Glutamatergic neuron (in vitro differentiated cells): ENCODE results near the gene TEKT2. TPM values are rescaled to one million over a fixed set of nuclear protein-coding genes. Genes with fewer than 3 reads are reported as not detected.

Experiments used
- DNase-seq: peaks from one replicate; pipeline ENCODE4 v3.0.0; 2022
- H3K27ac Mint-ChIP-seq: one replicate; pipeline ENCODE4 v1.8.0; 2020; ENCODE audit warnings: mild to moderate bottlenecking, mixed read lengths, inconsistent platforms; ENCODE audit not compliant: unreplicated experiment
- H3K27me3 Mint-ChIP-seq: one replicate; pipeline ENCODE4 v1.8.0; 2020; ENCODE audit warnings: mild to moderate bottlenecking, moderate library complexity, mixed read lengths, inconsistent platforms; ENCODE audit not compliant: unreplicated experiment
- H3K36me3 Mint-ChIP-seq: one replicate; pipeline ENCODE4 v1.8.0; 2020; ENCODE audit warnings: mild to moderate bottlenecking, mixed read lengths, inconsistent platforms; ENCODE audit not compliant: unreplicated experiment
- H3K4me1 Mint-ChIP-seq: one replicate; pipeline ENCODE4 v1.8.0; 2020; ENCODE audit warnings: mild to moderate bottlenecking, low read depth, mixed read lengths, inconsistent platforms; ENCODE audit not compliant: unreplicated experiment
- H3K4me3 Mint-ChIP-seq: one replicate; pipeline ENCODE4 v1.8.0; 2020; ENCODE audit warnings: mild to moderate bottlenecking, mixed read lengths, inconsistent platforms; ENCODE audit not compliant: unreplicated experiment
- H3K9me3 Mint-ChIP-seq: one replicate; pipeline ENCODE4 v1.8.0; 2020; ENCODE audit warnings: mild to moderate bottlenecking, moderate library complexity, mixed read lengths, inconsistent platforms; ENCODE audit not compliant: unreplicated experiment
- total RNA-seq: library from RNA; stranded (reverse); fragmentation: NEBNext Ultra II Directional; extraction: Animal tissue kit (Norgen Biotek cat#: 25700); gene quantifications from one replicate; pipeline ENCODE4 v1.2.1, GENCODE V29; 2021; ENCODE audit not compliant: unreplicated experiment
- TF ChIP-seq, protein P1 (sequence below): fragments of 200-600 bp; sonication (generic); IDR thresholded peaks from one replicate; pipeline ENCODE4 v1.5.0; 2021; ENCODE audit not compliant: partially characterized antibody, unreplicated experiment

Gene TEKT2
- total RNA-seq, 1 donor from 2014 or later: 1.6 TPM

DNA sequence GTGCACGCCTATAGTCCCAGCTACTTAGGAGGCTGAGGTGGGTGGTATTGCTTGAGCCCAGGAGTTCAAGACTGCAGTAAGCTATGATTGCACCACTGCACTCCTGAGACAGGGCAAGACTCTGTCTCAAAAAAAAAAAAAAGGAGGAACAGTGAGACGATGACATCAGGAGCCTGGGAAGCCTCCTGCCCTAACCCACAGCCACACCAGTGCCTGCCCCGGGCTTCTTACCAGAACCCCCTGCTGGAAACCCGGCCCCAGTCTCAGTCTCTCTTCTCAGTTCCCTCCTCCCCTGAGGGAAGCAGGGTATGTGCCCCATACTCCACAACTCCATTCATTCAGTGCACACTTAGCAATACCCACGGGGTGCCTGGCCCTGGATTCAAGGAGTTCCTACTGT lies 32.0 kb downstream of the TEKT2 start:
- TF ChIP-seq, protein P1, sequence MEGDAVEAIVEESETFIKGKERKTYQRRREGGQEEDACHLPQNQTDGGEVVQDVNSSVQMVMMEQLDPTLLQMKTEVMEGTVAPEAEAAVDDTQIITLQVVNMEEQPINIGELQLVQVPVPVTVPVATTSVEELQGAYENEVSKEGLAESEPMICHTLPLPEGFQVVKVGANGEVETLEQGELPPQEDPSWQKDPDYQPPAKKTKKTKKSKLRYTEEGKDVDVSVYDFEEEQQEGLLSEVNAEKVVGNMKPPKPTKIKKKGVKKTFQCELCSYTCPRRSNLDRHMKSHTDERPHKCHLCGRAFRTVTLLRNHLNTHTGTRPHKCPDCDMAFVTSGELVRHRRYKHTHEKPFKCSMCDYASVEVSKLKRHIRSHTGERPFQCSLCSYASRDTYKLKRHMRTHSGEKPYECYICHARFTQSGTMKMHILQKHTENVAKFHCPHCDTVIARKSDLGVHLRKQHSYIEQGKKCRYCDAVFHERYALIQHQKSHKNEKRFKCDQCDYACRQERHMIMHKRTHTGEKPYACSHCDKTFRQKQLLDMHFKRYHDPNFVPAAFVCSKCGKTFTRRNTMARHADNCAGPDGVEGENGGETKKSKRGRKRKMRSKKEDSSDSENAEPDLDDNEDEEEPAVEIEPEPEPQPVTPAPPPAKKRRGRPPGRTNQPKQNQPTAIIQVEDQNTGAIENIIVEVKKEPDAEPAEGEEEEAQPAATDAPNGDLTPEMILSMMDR: no peak
- no peak overlapping the region for H3K27ac Mint-ChIP-seq
- peaks cover 5% of the 10 kb centered on the region for H3K36me3 Mint-ChIP-seq
- no peak overlapping the region for H3K4me3 Mint-ChIP-seq
- H3K9me3 Mint-ChIP-seq: no peaks in the 10 kb centered on the region
- DNase-seq: no peak
- H3K27me3 Mint-ChIP-seq: peaks cover 22% of the 10 kb centered on the region
- H3K4me1 Mint-ChIP-seq: no peaks in the 10 kb centered on the region

DNA sequence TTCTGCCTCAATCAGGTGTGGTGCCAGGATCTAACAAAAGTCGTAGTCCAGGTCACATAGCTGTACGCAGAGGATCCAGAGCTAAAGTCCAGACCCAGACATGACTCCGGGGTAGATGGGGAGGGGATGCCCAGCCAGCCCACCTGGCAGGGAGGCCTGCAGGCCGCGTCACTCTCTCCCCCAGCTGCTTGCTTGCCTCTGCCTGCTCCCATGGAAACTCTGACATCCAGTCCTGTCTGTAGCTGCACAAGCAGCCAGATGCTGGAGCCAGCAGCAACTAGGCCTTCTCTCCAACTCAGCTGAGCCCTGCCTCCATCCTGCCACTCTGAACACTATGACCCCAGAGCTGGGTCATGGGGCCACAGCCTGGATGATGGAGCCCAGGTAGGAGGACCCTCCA lies 33.0 kb downstream of the TEKT2 start:
- TF ChIP-seq, protein P1: no peak
- H3K9me3 Mint-ChIP-seq: no peaks in the 10 kb centered on the region
- peaks cover 14% of the 10 kb centered on the region for H3K27me3 Mint-ChIP-seq
- H3K36me3 Mint-ChIP-seq: peaks cover 5% of the 10 kb centered on the region
- no peak for DNase-seq
- H3K4me1 Mint-ChIP-seq: no peaks in the 10 kb centered on the region
- H3K4me3 Mint-ChIP-seq: no peak overlapping the region
- no peak overlapping the region for H3K27ac Mint-ChIP-seq

DNA sequence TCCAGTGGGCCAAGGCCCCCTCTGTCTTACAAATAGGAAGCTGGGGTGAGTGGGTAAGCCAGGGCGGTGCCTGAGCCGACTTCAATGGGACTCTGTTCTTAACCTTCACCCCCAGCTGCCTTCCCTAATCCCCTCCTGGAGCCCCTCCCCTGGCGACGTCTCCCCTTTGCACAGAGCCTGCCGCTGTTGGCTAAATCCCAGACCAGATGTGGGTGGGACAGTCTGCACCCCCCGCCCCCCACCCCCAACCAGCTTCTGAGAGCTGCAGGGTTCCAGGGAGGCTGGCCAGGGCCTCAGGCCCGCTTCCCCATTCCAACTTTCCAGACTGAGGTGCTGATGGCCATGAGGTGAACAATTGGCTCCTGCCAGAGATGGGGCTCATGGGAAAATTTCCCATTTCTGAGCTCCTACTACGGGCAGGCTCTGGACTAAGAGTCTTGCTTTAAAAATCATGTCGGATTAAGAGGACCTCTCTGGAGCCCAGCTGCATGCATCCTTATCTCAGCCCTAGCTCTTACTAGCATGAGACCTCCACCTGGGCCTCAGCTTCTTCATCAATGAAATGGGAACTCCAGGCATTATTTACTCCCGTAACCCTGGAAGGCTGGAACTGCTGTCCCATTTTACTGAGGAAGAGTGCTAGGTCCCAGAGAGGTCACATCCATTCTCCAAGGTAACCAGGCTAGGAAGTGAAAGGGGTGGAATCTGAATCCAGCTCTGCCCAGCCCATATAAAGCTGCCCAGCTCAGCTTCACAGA lies 34.7 kb downstream of the TEKT2 start:
- H3K27me3 Mint-ChIP-seq: peaks cover 16% of the 10 kb centered on the region

DNA sequence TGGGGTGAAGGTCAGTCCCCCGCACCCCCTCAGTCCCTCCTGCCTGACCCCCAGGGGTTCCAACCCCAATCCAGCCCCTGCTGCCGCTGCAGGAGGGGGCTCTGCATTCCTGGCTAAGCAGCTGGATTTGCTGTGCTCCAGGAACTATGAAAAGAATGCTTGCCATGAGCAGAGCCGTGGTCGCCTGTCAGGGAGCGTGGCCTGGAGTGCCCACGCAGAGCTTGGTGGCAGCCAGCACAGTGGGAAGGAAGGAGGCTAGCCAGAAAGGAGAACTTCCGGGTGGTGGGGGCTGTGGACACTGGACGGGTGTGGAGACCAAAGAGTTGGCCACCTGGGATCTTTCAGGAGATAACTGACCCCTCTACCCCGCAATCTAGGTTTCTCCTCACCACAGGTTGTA lies 35.6 kb downstream of the TEKT2 start:
- Mint-ChIP-seq H3K4me1 (peaks cover 4% of the 10 kb centered on the region), H3K36me3 (no peaks in the 10 kb centered on the region), H3K4me3 (no peak overlapping the region), H3K27me3 (peaks cover 19% of the 10 kb centered on the region), H3K27ac (no peak overlapping the region), H3K9me3 (no peaks in the 10 kb centered on the region)
- DNase-seq: no peak
- TF ChIP-seq, protein P1: no peak

More for the DNA sequence above, 34.7 kb downstream of the TEKT2 start:
- DNase-seq: no peak
- TF ChIP-seq, protein P1: no peak
- Mint-ChIP-seq H3K4me1 (peaks cover 4% of the 10 kb centered on the region), H3K27ac (no peak overlapping the region), H3K36me3 (no peaks in the 10 kb centered on the region), H3K9me3 (no peaks in the 10 kb centered on the region), H3K4me3 (no peak overlapping the region)

DNA sequence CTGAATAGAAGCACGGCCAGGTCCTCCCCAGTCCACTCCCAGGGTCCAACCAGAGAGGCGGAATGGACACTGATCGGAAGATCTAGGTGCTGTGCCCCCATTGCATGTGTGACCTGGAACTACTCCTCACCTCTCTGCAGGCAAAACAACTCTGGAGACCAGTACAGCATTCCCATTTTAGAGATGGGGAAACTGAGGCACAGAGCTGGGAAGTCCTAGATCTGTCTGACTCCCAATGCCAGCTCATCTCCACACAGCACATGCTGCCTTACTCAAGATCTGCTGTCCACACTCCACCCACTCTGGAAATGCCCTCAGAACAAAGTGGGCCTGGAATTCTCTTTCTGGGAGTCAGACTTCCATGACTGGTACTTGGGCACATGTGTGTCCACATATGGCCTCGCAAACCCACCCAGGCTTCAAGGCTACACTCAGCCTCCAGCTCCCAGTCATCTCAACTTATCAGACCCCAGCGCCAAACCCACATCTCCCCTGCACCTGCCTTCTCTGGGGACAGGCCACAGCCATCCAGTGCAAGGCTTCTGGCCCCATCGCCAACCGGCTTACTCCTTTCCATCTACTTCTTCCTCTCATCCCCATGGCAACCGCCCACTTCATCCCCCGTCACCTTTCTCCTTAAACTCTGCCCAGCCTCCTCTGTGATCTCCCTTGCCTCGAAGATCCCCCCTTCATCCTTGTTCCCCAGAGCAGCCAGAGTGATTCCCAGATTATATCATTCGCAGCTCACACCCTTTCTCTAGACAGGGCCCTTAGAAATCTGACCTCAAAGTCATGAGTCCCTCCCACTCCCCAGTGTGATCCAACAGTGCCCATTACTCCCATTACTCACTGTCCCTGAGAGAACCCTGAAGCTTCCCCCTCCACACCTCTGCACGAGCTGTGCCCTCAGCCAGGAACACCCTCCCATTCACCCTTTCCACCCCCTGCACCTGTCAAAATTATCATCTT lies 38.5 kb downstream of the TEKT2 start:
- H3K9me3 Mint-ChIP-seq: no peaks in the 10 kb centered on the region
- H3K4me1 Mint-ChIP-seq: peaks cover 13% of the 10 kb centered on the region
- H3K27ac Mint-ChIP-seq: no peak overlapping the region
- H3K27me3 Mint-ChIP-seq: peaks cover 27% of the 10 kb centered on the region
- TF ChIP-seq, protein P1: no peak
- H3K36me3 Mint-ChIP-seq: no peaks in the 10 kb centered on the region
- no peak overlapping the region for H3K4me3 Mint-ChIP-seq
- DNase-seq: no peak
